ENCODE measurements around the gene DLX2. TPM values are rescaled to one million over a fixed set of nuclear protein-coding genes. Genes with fewer than 3 reads are reported as not detected.

Gene DLX2
- total and polyA plus RNA-seq, 2 of the 13 experiments (the other 11 are each of a cell fraction or from before 2014, with no cell fraction given), result 0.07 to 0.15 TPM

- TF ChIP-seq THRA (CRISPR knock-in tag; IDR thresholded peaks at IDR 0.05; ENCODE audit: borderline replicate concordance) (peak; percentile 41; the same call in 1 of the 2 replicates), TEAD3 (CRISPR knock-in tag; optimal IDR thresholded peaks at IDR 0.05; ENCODE audit: borderline replicate concordance) (peak; percentile 68), TFE3 (CRISPR knock-in tag; IDR thresholded peaks at IDR 0.05) (no peak), ZNF709 (CRISPR knock-in tag; IDR thresholded peaks at IDR 0.05) (no peak), SOX6 (IDR thresholded peaks at IDR 0.05) (no peak), SOX6 (CRISPR knock-in tag; IDR thresholded peaks at IDR 0.05) (peak; percentile 43; the same call in 1 of the 2 replicates), ARHGAP35 (CRISPR knock-in tag; IDR thresholded peaks at IDR 0.05; ENCODE audit: borderline replicate concordance) (0 out of 2 replicates have a peak, but pooled peaks have one; percentile 46), POGZ (CRISPR knock-in tag; IDR thresholded peaks at IDR 0.05) (peak; percentile 82; the same call in 1 of the 2 replicates), ZSCAN9 (CRISPR knock-in tag; IDR thresholded peaks at IDR 0.05; ENCODE audit: borderline replicate concordance) (peak; percentile 26; the same call in 1 of the 2 replicates), GATAD1 (CRISPR knock-in tag; IDR thresholded peaks at IDR 0.05) (peak; percentile 32; the same call in 1 of the 2 replicates), YEATS4 (CRISPR knock-in tag; IDR thresholded peaks at IDR 0.05; ENCODE audit: borderline replicate concordance) (no peak), MAZ (IDR thresholded peaks at IDR 0.05; ENCODE audit: borderline replicate concordance, low read depth, low read length) (no peak), MAZ (CRISPR knock-in tag; IDR thresholded peaks at IDR 0.05; ENCODE audit: low read depth) (peak; percentile 57; the same call in 1 of the 2 replicates), BORCS8-MEF2B (CRISPR knock-in tag; IDR thresholded peaks at IDR 0.05) (0 out of 2 replicates have a peak, but pooled peaks have one; percentile 52), HOXA7 (CRISPR knock-in tag; IDR thresholded peaks at IDR 0.05) (no peak), SOX5 (CRISPR knock-in tag; IDR thresholded peaks at IDR 0.05; ENCODE audit: borderline replicate concordance) (peak; percentile 42; the same call in 1 of the 2 replicates), TFDP1 (CRISPR knock-in tag; IDR thresholded peaks at IDR 0.05; ENCODE audit: borderline replicate concordance) (peak; percentile 43; the same call in 1 of the 2 replicates), HOMEZ (CRISPR knock-in tag; IDR thresholded peaks at IDR 0.05; ENCODE audit: low read depth) (peak; percentile 79), MAFG (CRISPR knock-in tag; IDR thresholded peaks at IDR 0.05) (no peak), KLF9 (CRISPR knock-in tag; IDR thresholded peaks at IDR 0.05; ENCODE audit: low read depth) (no peak), ZNF382 (CRISPR knock-in tag; IDR thresholded peaks at IDR 0.05; ENCODE audit: borderline replicate concordance) (no peak), ZNF20 (CRISPR knock-in tag; IDR thresholded peaks at IDR 0.05) (no peak)
Observed at GRCh38 chr2:172103471-172104272, 972 bp upstream of the DLX2 start (continued).
